SK-N-SH (cell line): ENCODE measurements around the gene GMPR. TPM values are rescaled to one million over a fixed set of nuclear protein-coding genes. Genes with fewer than 3 reads are reported as not detected.

Source experiments
- CTCF ChIA-PET: fragments of 300-600, 350-600 bp; formaldehyde crosslinking; extraction: SDS; loops from one replicate; lab custom pipeline; 2021; lab: Yijun Ruan, JAX
- POLR2A ChIA-PET: fragments of 350-600 bp; sonication (Branson Sonifier 250); formaldehyde crosslinking; extraction: SDS; loops from one replicate; lab custom pipeline; 2020; ENCODE audit warnings: antibody characterized with exemption, inconsistent platforms; lab: Yijun Ruan, JAX
- DNase-seq: peaks from one replicate; pipeline ENCODE4 v3.0.0; 2012
- H2AFZ ChIP-seq: fragments of 200-600 bp; sonication (generic); 2 replicates; pipeline ENCODE4 v1.8.1; 2016; ENCODE audit warnings: antibody characterized with exemption, mild to moderate bottlenecking, low read depth
- H3F3A ChIP-seq: fragments of 200-600 bp; sonication (generic); replicated peaks from 2 replicates; pipeline ENCODE3; 2016; ENCODE audit warnings: antibody characterized with exemption, mild to moderate bottlenecking; ENCODE audit not compliant: insufficient read depth
- H3K27ac ChIP-seq, 2 experiments: fragments of 200-500 bp in 1 of 2; fragments of 200-600 bp in 1 of 2; sonication (Bioruptor generic) in 1 of 2; sonication (generic), shearing (Covaris generic) in 1 of 2; 2 replicates each; pipeline versions ENCODE4 v1.5.1 to v1.6.1; 2014 to 2016; ENCODE audit warnings: low read depth in 2 of 2, inconsistent platforms in 1 of 2, low read length in 1 of 2, mild to moderate bottlenecking in 1 of 2, mixed read lengths in 1 of 2
- H3K27me3 ChIP-seq: fragments of 200-600 bp; sonication (generic), shearing (Covaris generic); 2 replicates; pipeline ENCODE4 v1.6.1; 2016; ENCODE audit warnings: mixed run types; ENCODE audit not compliant: insufficient read depth
- H3K36me3 ChIP-seq, 2 experiments: fragments of 200-500 bp in 1 of 2; fragments of 200-600 bp in 1 of 2; sonication (Bioruptor generic) in 1 of 2; sonication (generic) in 1 of 2; replicated peaks in 1 of 2; 2 replicates each; pipeline versions ENCODE3 to v1.5.1; 2014 to 2016; ENCODE audit warnings: low read length in 1 of 2, mild to moderate bottlenecking in 1 of 2; ENCODE audit not compliant: insufficient read depth in 2 of 2, control insufficient read depth in 1 of 2
- H3K4me1 ChIP-seq, 2 experiments: fragments of 200-500 bp in 1 of 2; fragments of 200-600 bp in 1 of 2; sonication (Bioruptor generic) in 1 of 2; sonication (generic), shearing (Covaris generic) in 1 of 2; 2 replicates each; pipeline versions ENCODE4 v1.5.1 to v1.6.1; 2014 to 2016; ENCODE audit warnings: low read depth in 1 of 2, low read length in 1 of 2, mixed run types in 1 of 2; ENCODE audit not compliant: insufficient read depth in 2 of 2, control insufficient read depth in 1 of 2
- H3K4me2 ChIP-seq: fragments of 200-600 bp; sonication (generic), shearing (Covaris generic); 2 replicates; pipeline ENCODE4 v1.6.1; 2017; ENCODE audit warnings: mixed run types
- H3K4me3 ChIP-seq, 2 experiments: fragments of 200-500 bp in 1 of 2; fragments of 200-600 bp in 1 of 2; sonication (Bioruptor generic) in 1 of 2; sonication (generic), shearing (Covaris generic) in 1 of 2; 2 replicates each; pipeline versions ENCODE4 v1.5.1 to v1.8.1; 2014 to 2016; ENCODE audit warnings: low read depth in 2 of 2, inconsistent platforms in 1 of 2, low read length in 1 of 2, mild to moderate bottlenecking in 1 of 2, mixed read lengths in 1 of 2, moderate library complexity in 1 of 2
- H3K79me2 ChIP-seq: fragments of 200-600 bp; sonication (generic); 2 replicates; pipeline ENCODE4 v1.8.1; 2017; ENCODE audit warnings: mild to moderate bottlenecking; ENCODE audit not compliant: insufficient read depth
- H3K9ac ChIP-seq: fragments of 200-600 bp; sonication (generic); 2 replicates; pipeline ENCODE4 v1.6.1; 2017; ENCODE audit warnings: mixed run types
- H3K9me2 ChIP-seq: fragments of 200-600 bp; sonication (generic); 2 replicates; pipeline ENCODE4 v1.6.1; 2017; ENCODE audit warnings: mixed run types
- H3K9me3 ChIP-seq: fragments of 200-600 bp; sonication (generic); 2 replicates; pipeline ENCODE4 v1.6.1; 2017; ENCODE audit warnings: mixed run types, mild to moderate bottlenecking, moderate library complexity
- H4K20me1 ChIP-seq: fragments of 200-600 bp; sonication (generic); 2 replicates; pipeline ENCODE4 v1.6.1; 2017; ENCODE audit warnings: mild to moderate bottlenecking, mixed run types; ENCODE audit not compliant: insufficient read depth
- CHD2 ChIP-seq: fragments of 150-350 bp; IDR thresholded peaks from 2 replicates; pipeline ENCODE4 v1.6.1; 2018; ENCODE audit warnings: low read length; ENCODE audit not compliant: partially characterized antibody
- EZH2phosphoT487 ChIP-seq: fragments of 200-600 bp; sonication (generic); IDR thresholded peaks from 2 replicates; pipeline ENCODE4 v1.6.1; 2017; ENCODE audit warnings: low read depth, mixed run types, mild to moderate bottlenecking, antibody characterized with exemption, moderate library complexity, borderline replicate concordance
- FOSL2 ChIP-seq: IDR thresholded peaks from 2 replicates; pipeline ENCODE4 v1.4.0; 2012; ENCODE audit warnings: low read depth, mild to moderate bottlenecking, moderate library complexity, borderline replicate concordance
- FOXJ3 ChIP-seq: sonication (generic); formaldehyde crosslinking; IDR thresholded peaks from 2 replicates; pipeline ENCODE4 v1.5.1; 2020; ENCODE audit warnings: mild to moderate bottlenecking, missing genetic modification reagents
- GABPA ChIP-seq: IDR thresholded peaks from 2 replicates; pipeline ENCODE4 v1.4.0; 2012; ENCODE audit warnings: low read depth, mild to moderate bottlenecking
- GATA2 ChIP-seq: sonication (generic); formaldehyde crosslinking; IDR thresholded peaks from 2 replicates; pipeline ENCODE4 v1.5.0; 2020; ENCODE audit warnings: mild to moderate bottlenecking, missing genetic modification reagents
- MEF2A ChIP-seq: IDR thresholded peaks from 2 replicates; pipeline ENCODE4 v1.4.0; 2012; ENCODE audit warnings: low read depth, borderline replicate concordance
- NFIC ChIP-seq: IDR thresholded peaks from 2 replicates; pipeline ENCODE4 v1.4.0; 2012; ENCODE audit warnings: borderline replicate concordance
- NRF1 ChIP-seq: IDR thresholded peaks from 2 replicates; pipeline ENCODE4 v1.6.1; 2012; ENCODE audit warnings: low read depth, mild to moderate bottlenecking, low read length
- POLR2AphosphoS5 ChIP-seq: IDR thresholded peaks from 2 replicates; pipeline ENCODE4 v1.6.1; 2012; ENCODE audit warnings: low read depth, low read length
- RAD21 ChIP-seq: IDR thresholded peaks from 2 replicates; pipeline ENCODE4 v1.6.1; 2012; ENCODE audit warnings: mild to moderate bottlenecking, low read length
- SMC3 ChIP-seq: IDR thresholded peaks from 2 replicates; pipeline ENCODE4 v1.6.1; 2012; ENCODE audit warnings: low read depth, low read length, improper control_type of control experiment
- TEAD4 ChIP-seq: IDR thresholded peaks from 2 replicates; pipeline ENCODE4 v1.4.0; 2012; ENCODE audit warnings: mild to moderate bottlenecking, borderline replicate concordance; ENCODE audit not compliant: insufficient read depth
- YY1 ChIP-seq: IDR thresholded peaks from 2 replicates; pipeline ENCODE4 v1.4.0; 2012; ENCODE audit warnings: low read depth, mild to moderate bottlenecking
- WGBS: methylation state at CpG from one replicate; pipeline ENCODE4 v1.1.6; 2017; ENCODE audit warnings: low lambda C conversion rate; 5-methylcytosine and 5-hydroxymethylcytosine counted together
- polyA plus RNA-seq, 3 experiments: library from polyadenylated mRNA; depleted of rRNA; stranded (reverse); fragments of >200 nt; gene quantifications; 2 replicates each; pipeline ENCODE4 v1.2.3, GENCODE V29; 2012
- TF ChIP-seq, protein P1 (sequence below): IDR thresholded peaks from 2 replicates; pipeline ENCODE4 v1.4.0; 2012; ENCODE audit warnings: low read depth, borderline replicate concordance
- TF ChIP-seq, protein P2 (sequence below): fragments of 150-350 bp; IDR thresholded peaks from 2 replicates; pipeline ENCODE4 v1.6.1; 2017; ENCODE audit warnings: antibody characterized with exemption, low read length, low read depth, borderline replicate concordance
- TF ChIP-seq, protein P3 (sequence below): fragments of 150-350 bp; IDR thresholded peaks from 2 replicates; pipeline ENCODE4 v1.6.1; 2016; ENCODE audit warnings: mild to moderate bottlenecking, low read depth, low read length
- TF ChIP-seq, protein P4 (sequence below): IDR thresholded peaks from 2 replicates; pipeline ENCODE4; 2012

The GMPR gene
- polyA plus RNA-seq, 1 of the 3 experiments (the other 2 are of a cell fraction) = 21.0 TPM

DNA sequence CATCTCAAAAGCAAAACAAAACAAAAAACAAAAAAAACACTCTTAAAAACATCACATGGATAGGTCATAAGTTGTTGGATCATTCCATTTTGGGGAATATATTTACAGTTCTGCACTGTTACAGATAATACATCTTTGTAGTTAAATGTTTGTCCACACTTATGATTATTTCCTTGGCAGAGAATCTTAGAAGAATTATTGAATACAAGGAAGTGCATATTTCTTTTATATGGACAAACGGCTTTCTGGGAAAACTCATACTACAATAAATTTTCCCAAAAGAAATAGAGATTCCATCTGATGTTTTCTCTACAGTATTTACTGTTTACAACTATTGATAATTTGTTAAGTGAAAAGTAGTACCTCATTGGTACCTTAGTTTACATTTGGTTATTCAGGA, 33.8 kb downstream of the GMPR start:
- TF ChIP-seq, protein P1, sequence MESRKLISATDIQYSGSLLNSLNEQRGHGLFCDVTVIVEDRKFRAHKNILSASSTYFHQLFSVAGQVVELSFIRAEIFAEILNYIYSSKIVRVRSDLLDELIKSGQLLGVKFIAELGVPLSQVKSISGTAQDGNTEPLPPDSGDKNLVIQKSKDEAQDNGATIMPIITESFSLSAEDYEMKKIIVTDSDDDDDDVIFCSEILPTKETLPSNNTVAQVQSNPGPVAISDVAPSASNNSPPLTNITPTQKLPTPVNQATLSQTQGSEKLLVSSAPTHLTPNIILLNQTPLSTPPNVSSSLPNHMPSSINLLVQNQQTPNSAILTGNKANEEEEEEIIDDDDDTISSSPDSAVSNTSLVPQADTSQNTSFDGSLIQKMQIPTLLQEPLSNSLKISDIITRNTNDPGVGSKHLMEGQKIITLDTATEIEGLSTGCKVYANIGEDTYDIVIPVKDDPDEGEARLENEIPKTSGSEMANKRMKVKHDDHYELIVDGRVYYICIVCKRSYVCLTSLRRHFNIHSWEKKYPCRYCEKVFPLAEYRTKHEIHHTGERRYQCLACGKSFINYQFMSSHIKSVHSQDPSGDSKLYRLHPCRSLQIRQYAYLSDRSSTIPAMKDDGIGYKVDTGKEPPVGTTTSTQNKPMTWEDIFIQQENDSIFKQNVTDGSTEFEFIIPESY = no peak
- TF ChIP-seq TEAD4 (no peak), EZH2phosphoT487 (no peak), SMC3 (no peak), POLR2AphosphoS5 (no peak), FOXJ3 (CRISPR knock-in tag) (no peak), FOSL2 (no peak), GATA2 (no peak), GABPA (no peak), NRF1 (no peak), NFIC (no peak), CHD2 (no peak), RAD21 (no peak), YY1 (no peak), MEF2A (no peak)
- TF ChIP-seq, protein P2, sequence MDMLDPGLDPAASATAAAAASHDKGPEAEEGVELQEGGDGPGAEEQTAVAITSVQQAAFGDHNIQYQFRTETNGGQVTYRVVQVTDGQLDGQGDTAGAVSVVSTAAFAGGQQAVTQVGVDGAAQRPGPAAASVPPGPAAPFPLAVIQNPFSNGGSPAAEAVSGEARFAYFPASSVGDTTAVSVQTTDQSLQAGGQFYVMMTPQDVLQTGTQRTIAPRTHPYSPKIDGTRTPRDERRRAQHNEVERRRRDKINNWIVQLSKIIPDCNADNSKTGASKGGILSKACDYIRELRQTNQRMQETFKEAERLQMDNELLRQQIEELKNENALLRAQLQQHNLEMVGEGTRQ = no peak
- TF ChIP-seq, protein P3, sequence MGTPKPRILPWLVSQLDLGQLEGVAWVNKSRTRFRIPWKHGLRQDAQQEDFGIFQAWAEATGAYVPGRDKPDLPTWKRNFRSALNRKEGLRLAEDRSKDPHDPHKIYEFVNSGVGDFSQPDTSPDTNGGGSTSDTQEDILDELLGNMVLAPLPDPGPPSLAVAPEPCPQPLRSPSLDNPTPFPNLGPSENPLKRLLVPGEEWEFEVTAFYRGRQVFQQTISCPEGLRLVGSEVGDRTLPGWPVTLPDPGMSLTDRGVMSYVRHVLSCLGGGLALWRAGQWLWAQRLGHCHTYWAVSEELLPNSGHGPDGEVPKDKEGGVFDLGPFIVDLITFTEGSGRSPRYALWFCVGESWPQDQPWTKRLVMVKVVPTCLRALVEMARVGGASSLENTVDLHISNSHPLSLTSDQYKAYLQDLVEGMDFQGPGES = no peak
- TF ChIP-seq, protein P4, sequence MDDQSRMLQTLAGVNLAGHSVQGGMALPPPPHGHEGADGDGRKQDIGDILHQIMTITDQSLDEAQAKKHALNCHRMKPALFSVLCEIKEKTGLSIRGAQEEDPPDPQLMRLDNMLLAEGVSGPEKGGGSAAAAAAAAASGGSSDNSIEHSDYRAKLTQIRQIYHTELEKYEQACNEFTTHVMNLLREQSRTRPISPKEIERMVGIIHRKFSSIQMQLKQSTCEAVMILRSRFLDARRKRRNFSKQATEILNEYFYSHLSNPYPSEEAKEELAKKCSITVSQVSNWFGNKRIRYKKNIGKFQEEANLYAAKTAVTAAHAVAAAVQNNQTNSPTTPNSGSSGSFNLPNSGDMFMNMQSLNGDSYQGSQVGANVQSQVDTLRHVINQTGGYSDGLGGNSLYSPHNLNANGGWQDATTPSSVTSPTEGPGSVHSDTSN = no peak
- peaks cover 11% of the 10 kb centered on the region for H3F3A ChIP-seq
- H3K4me2 ChIP-seq = no peak overlapping the region
- ChIA-PET POLR2A (no interaction called here), CTCF (no interaction called here)
- 88% methylated on average over 1 of the region's 1 CpG for WGBS
- no peaks in the 10 kb centered on the region for H3K9me2 ChIP-seq
- H3K79me2 ChIP-seq = no peaks in the 10 kb centered on the region
- H3K9ac ChIP-seq = no peak overlapping the region
- no peaks in the 10 kb centered on the region for H4K20me1 ChIP-seq
- H3K36me3 ChIP-seq = no peaks in the 10 kb centered on the region
- H3K27ac ChIP-seq = no peak overlapping the region
- H3K4me3 ChIP-seq = no peak overlapping the region
- no peak overlapping the region for H2AFZ ChIP-seq
- DNase-seq = no peak
- no peaks in the 10 kb centered on the region for H3K27me3 ChIP-seq
- peaks cover 2 to 6% of the 10 kb centered on the region in 2 experiments; a peak in 2 of 4 replicates for H3K4me1 ChIP-seq
- H3K9me3 ChIP-seq = no peaks in the 10 kb centered on the region
